Measurements from ENCODE around the gene BMPER.

DNA sequence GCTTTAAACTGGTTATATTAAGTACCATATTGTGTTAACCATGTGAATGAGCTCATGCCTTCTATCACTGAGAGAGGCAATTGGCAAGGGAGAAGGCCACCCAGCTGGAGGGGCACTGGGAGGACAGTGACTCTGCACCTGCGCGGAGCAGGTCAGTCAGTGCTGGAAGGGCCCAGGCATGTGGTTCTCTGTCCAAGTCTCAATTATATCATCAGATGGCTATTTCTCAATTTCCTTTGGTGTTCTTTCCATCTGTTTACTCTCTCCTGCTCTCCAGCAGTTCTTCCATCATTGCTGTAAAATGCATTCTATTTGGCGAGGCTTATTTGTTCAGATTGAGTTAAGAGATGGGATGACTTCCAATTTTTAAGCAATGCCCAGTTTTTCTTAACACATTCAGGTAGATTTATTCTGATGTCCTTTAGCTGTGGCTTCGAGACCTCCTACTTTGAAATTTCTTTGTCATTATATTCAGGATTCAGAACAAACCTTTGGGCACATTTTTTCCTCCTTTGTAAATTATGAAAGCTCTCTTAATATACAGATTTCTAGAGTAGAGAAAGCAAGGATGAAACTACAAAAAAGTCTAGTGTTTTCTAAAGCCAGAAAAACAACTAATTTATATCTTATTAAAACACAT is 159.3 kb downstream of the BMPER start:
- TF ChIP-seq EZH2 (IDR thresholded peaks at IDR 0.05) (no peak), POLR2AphosphoS5 (IDR thresholded peaks at IDR 0.05; ENCODE audit: borderline replicate concordance, low read depth, low read length) (no peak), FOXP2 (optimal IDR thresholded peaks at IDR 0.05; ENCODE audit: control extremely low read depth, extremely low read length, insufficient read depth) (no peak)

Data from SK-N-MC (cell line).